PC-3 (cell line): ENCODE measurements around the gene FNBP1L. TPM values are rescaled to one million over a fixed set of nuclear protein-coding genes. Genes with fewer than 3 reads are reported as not detected.

Source experiments
- ATAC-seq: fragments of 200-7000 bp; cut with Tn5 transposase; 2 replicates; pipeline ENCODE4 v1.9.1; 2020; ENCODE audit warnings: mild to moderate bottlenecking, moderate library complexity
- BruUV-seq: library from RNA; stranded (reverse); fragments of 400-500 nt; replicated peaks from 2 replicates; lab custom pipeline; 2021; lab: Mats Ljungman, UMichigan
- CTCF ChIA-PET: fragments of 300-600 bp; sonication (Branson Sonifier 250); formaldehyde crosslinking; loops from one replicate; lab custom pipeline; 2022; ENCODE audit warnings: antibody characterized with exemption; lab: Charles Lee
- POLR2A ChIA-PET: fragments of 300-600 bp; sonication (Branson Sonifier 250); formaldehyde crosslinking; loops from one replicate; lab custom pipeline; 2022; ENCODE audit warnings: antibody characterized with exemption; ENCODE audit not compliant: unreplicated experiment; lab: Charles Lee
- DNase-seq: peaks from one replicate; pipeline ENCODE4 v3.0.0-alpha.2; 2015
- H2AFZ ChIP-seq: fragments of 300-600 bp; sonication (generic); 2 replicates; pipeline ENCODE4 v1.6.0; 2016; ENCODE audit warnings: antibody characterized with exemption, low read length
- H3F3A ChIP-seq: fragments of 300-600 bp; sonication (generic); one replicate; pipeline ENCODE4 v1.6.0; 2017; ENCODE audit warnings: antibody characterized with exemption, low read length, control low read depth, mild to moderate bottlenecking; ENCODE audit not compliant: unreplicated experiment
- H3K27ac ChIP-seq: fragments of 300-600 bp; sonication (generic); 2 replicates; pipeline ENCODE4 v1.5.1; 2016; ENCODE audit warnings: mild to moderate bottlenecking, low read length
- H3K27me3 ChIP-seq: fragments of 300-600 bp; sonication (generic); 2 replicates; pipeline ENCODE4 v1.6.1; 2016; ENCODE audit warnings: low read length, mixed read lengths
- H3K36me3 ChIP-seq: fragments of 300-600 bp; sonication (generic); 2 replicates; pipeline ENCODE4 v1.6.1; 2016; ENCODE audit warnings: low read depth, mixed run types, low read length, mixed read lengths
- H3K4me1 ChIP-seq: fragments of 300-600 bp; sonication (generic); 2 replicates; pipeline ENCODE4 v1.5.1; 2016; ENCODE audit warnings: low read length; ENCODE audit not compliant: insufficient read depth
- H3K4me2 ChIP-seq: fragments of 300-600 bp; sonication (generic); 2 replicates; pipeline ENCODE4 v1.6.0; 2016; ENCODE audit warnings: low read length
- H3K4me3 ChIP-seq: fragments of 300-600 bp; sonication (generic); 2 replicates; pipeline ENCODE4 v1.5.1; 2016; ENCODE audit warnings: mild to moderate bottlenecking, low read length, mixed read lengths
- H3K79me2 ChIP-seq: fragments of 300-600 bp; sonication (generic); 2 replicates; pipeline ENCODE4 v1.6.1; 2017; ENCODE audit warnings: low read length, mixed read lengths
- H3K9ac ChIP-seq: fragments of 300-600 bp; sonication (generic); 2 replicates; pipeline ENCODE4 v1.6.0; 2016; ENCODE audit warnings: mild to moderate bottlenecking, low read length
- H3K9me2 ChIP-seq: fragments of 300-600 bp; sonication (generic); replicated peaks from 2 replicates; pipeline ENCODE4 v1.6.1; 2016; ENCODE audit warnings: mixed run types, low read length, mixed read lengths
- H3K9me3 ChIP-seq: fragments of 300-600 bp; sonication (generic); 2 replicates; pipeline ENCODE4 v1.6.1; 2016; ENCODE audit warnings: low read length, mixed read lengths
- H4K20me1 ChIP-seq: fragments of 300-600 bp; sonication (generic); 2 replicates; pipeline ENCODE4 v1.6.1; 2016; ENCODE audit warnings: low read length, mixed read lengths
- CTCF ChIP-seq: fragments of 300-600 bp; sonication (generic); conservative IDR thresholded peaks from 2 replicates; pipeline ENCODE4 v1.5.1; 2017; ENCODE audit warnings: antibody characterized with exemption, low read depth, mild to moderate bottlenecking, low read length
- EZH2 ChIP-seq: fragments of 300-600 bp; sonication (generic); IDR thresholded peaks from one replicate; pipeline ENCODE4 v1.6.1; 2017; ENCODE audit warnings: antibody characterized with exemption, mild to moderate bottlenecking, low read length; ENCODE audit not compliant: unreplicated experiment
- EZH2phosphoT487 ChIP-seq: fragments of 300-600 bp; sonication (generic); IDR thresholded peaks from 2 replicates; pipeline ENCODE4 v1.6.1; 2018; ENCODE audit warnings: mild to moderate bottlenecking, antibody characterized with exemption, low read length, borderline replicate concordance
- intact Hi-C: fragments of 100-400 bp; cut with micrococcal nuclease; formaldehyde crosslinking; loops from 2 replicates; pipeline ENCODE4 v1.9.0; 2023
- total RNA-seq: library from RNA; depleted of rRNA; stranded (reverse); fragments of >200 nt; gene quantifications from 2 replicates; pipeline ENCODE4 v1.2.3, GENCODE V29; 2014

The FNBP1L gene
- total RNA-seq, 1 experiment from 2014 or later, result 28.3 TPM

GRCh38 chr1:93573940-93574469 is 126.1 kb downstream of the FNBP1L start:
- H3K9me3 ChIP-seq, result no peaks in the 10 kb centered on the region
- H3K4me1 ChIP-seq, result peaks cover 3% of the 10 kb centered on the region
- peaks cover 17% of the 10 kb centered on the region; the same call in 1 of the 2 replicates for H4K20me1 ChIP-seq
- H2AFZ ChIP-seq, result no peak overlapping the region
- H3K27ac ChIP-seq, result no peak overlapping the region
- no peaks in the 10 kb centered on the region for H3F3A ChIP-seq
- no peak overlapping the region for H3K4me2 ChIP-seq
- ATAC-seq (no peak), DNase-seq (no peak)
- peaks cover 88% of the 10 kb centered on the region for H3K36me3 ChIP-seq
- no peak overlapping the region for H3K9ac ChIP-seq
- BruUV-seq, result TSS peak; percentile 4
- ChIA-PET POLR2A (no interaction called here), CTCF (no interaction called here)
- TF ChIP-seq EZH2phosphoT487, result no peak
- TF ChIP-seq EZH2, result no peak
- TF ChIP-seq CTCF, result no peak
- no peaks in the 10 kb centered on the region for H3K9me2 ChIP-seq
- no peak overlapping the region for H3K4me3 ChIP-seq
- no peaks in the 10 kb centered on the region for H3K27me3 ChIP-seq
- H3K79me2 ChIP-seq, result peaks cover 38% of the 10 kb centered on the region
- intact Hi-C loops, result no loop called here

GRCh38 chr1:93574511-93574910 is 126.6 kb downstream of the FNBP1L start:
- H3K27ac ChIP-seq, result no peak overlapping the region
- POLR2A ChIA-PET, result interaction anchor here (0.5 kb wide), 1 partner anchor 243 kb away, joined by 3 read pairs; no protein-coding TSS in a partner anchor

More at GRCh38 chr1:93574511-93574910, 126.6 kb downstream of the FNBP1L start:
- no peak overlapping the region for H3K4me2 ChIP-seq
- no peaks in the 10 kb centered on the region for H3K9me2 ChIP-seq
- H2AFZ ChIP-seq, result no peak overlapping the region
- no peak overlapping the region for H3K4me3 ChIP-seq
- no peak overlapping the region for H3K9ac ChIP-seq
- peaks cover 43% of the 10 kb centered on the region for H3K79me2 ChIP-seq
- H3K9me3 ChIP-seq, result no peaks in the 10 kb centered on the region
- CTCF ChIA-PET, result no interaction called here
- ATAC-seq (no peak), DNase-seq (no peak)
- H3F3A ChIP-seq, result no peaks in the 10 kb centered on the region
- H4K20me1 ChIP-seq, result peaks cover 22% of the 10 kb centered on the region; the same call in 1 of the 2 replicates
- no TSS peak for BruUV-seq
- peaks cover 88% of the 10 kb centered on the region for H3K36me3 ChIP-seq
- H3K27me3 ChIP-seq, result no peaks in the 10 kb centered on the region
- H3K4me1 ChIP-seq, result peaks cover 8% of the 10 kb centered on the region
- intact Hi-C loops, result no loop called here
- TF ChIP-seq EZH2 (no peak), EZH2phosphoT487 (no peak), CTCF (no peak)
